H9 (cell line): ENCODE data around the gene UNC5A. TPM values are rescaled to one million over a fixed set of nuclear protein-coding genes. Genes with fewer than 3 reads are reported as not detected.

Experiments
- DNase-seq: peaks from one replicate; pipeline ENCODE4 v3.0.0-alpha.2; 2017
- H2AFZ ChIP-seq: one replicate; pipeline ENCODE4 v1.6.1; 2013; ENCODE audit warnings: mild to moderate bottlenecking, low read length, control low read depth, moderate library complexity
- H2AK5ac ChIP-seq: 2 replicates; pipeline ENCODE4 v1.6.1; 2013; ENCODE audit warnings: low read length, control low read depth, mixed read lengths; ENCODE audit not compliant: insufficient read length
- H2BK120ac ChIP-seq: one replicate; pipeline ENCODE4 v1.6.1; 2013; ENCODE audit warnings: low read depth, mild to moderate bottlenecking, low read length, control low read depth, inconsistent platforms; ENCODE audit not compliant: poor library complexity, severe bottlenecking
- H2BK12ac ChIP-seq: 2 replicates; pipeline ENCODE4 v1.6.1; 2013; ENCODE audit warnings: low read length, control low read depth, mixed read lengths, low read depth; ENCODE audit not compliant: insufficient read length
- H2BK15ac ChIP-seq: 2 replicates; pipeline ENCODE4 v1.6.1; 2013; ENCODE audit warnings: low read depth, low read length, control low read depth
- H2BK20ac ChIP-seq: one replicate; pipeline ENCODE4 v1.6.1; 2013; ENCODE audit warnings: low read depth, mild to moderate bottlenecking, low read length, control low read depth, inconsistent platforms; ENCODE audit not compliant: poor library complexity, severe bottlenecking
- H2BK5ac ChIP-seq: 2 replicates; pipeline ENCODE4 v1.6.1; 2013; ENCODE audit warnings: low read length, control low read depth, mixed read lengths; ENCODE audit not compliant: insufficient read length
- H3K14ac ChIP-seq: 2 replicates; pipeline ENCODE4 v1.6.1; 2013; ENCODE audit warnings: low read length, control low read depth; ENCODE audit not compliant: insufficient read depth
- H3K18ac ChIP-seq: 2 replicates; pipeline ENCODE4 v1.6.1; 2013; ENCODE audit warnings: low read depth, mild to moderate bottlenecking, mixed read lengths, low read length, control low read depth; ENCODE audit not compliant: insufficient read length
- H3K23ac ChIP-seq: 2 replicates; pipeline ENCODE4 v1.6.1; 2013; ENCODE audit warnings: low read length, control low read depth, mixed read lengths, low read depth; ENCODE audit not compliant: insufficient read length
- H3K23me2 ChIP-seq: 2 replicates; pipeline ENCODE4 v1.6.1; 2013; ENCODE audit warnings: low read depth, mild to moderate bottlenecking, mixed read lengths, low read length, control low read depth; ENCODE audit not compliant: insufficient read length, poor library complexity, severe bottlenecking
- H3K27ac ChIP-seq: 2 replicates; pipeline ENCODE4 v1.5.1; 2013; ENCODE audit warnings: low read length, control low read depth, mixed read lengths, low read depth; ENCODE audit not compliant: insufficient read length
- H3K27me3 ChIP-seq: 2 replicates; pipeline ENCODE4 v1.6.1; 2013; ENCODE audit warnings: low read length, control low read depth, inconsistent platforms; ENCODE audit not compliant: insufficient read depth
- H3K4ac ChIP-seq: 2 replicates; pipeline ENCODE4 v1.6.1; 2013; ENCODE audit warnings: low read depth, mild to moderate bottlenecking, control low read depth, inconsistent platforms, low read length, moderate library complexity
- H3K4me1 ChIP-seq: 2 replicates; pipeline ENCODE4 v1.6.1; 2013; ENCODE audit warnings: low read length, control low read depth, inconsistent platforms; ENCODE audit not compliant: insufficient read depth
- H3K4me2 ChIP-seq: 2 replicates; pipeline ENCODE4 v1.6.1; 2013; ENCODE audit warnings: low read length, control low read depth, mixed read lengths; ENCODE audit not compliant: insufficient read length, insufficient read depth
- H3K56ac ChIP-seq: 2 replicates; pipeline ENCODE4 v1.6.1; 2013; ENCODE audit warnings: low read depth, mild to moderate bottlenecking, mixed read lengths, low read length, control low read depth; ENCODE audit not compliant: insufficient read length
- H3K79me1 ChIP-seq: 2 replicates; pipeline ENCODE4 v1.6.1; 2013; ENCODE audit warnings: low read depth, mild to moderate bottlenecking, moderate library complexity, low read length, control low read depth, inconsistent platforms; ENCODE audit not compliant: insufficient read depth, poor library complexity, severe bottlenecking
- H3K79me2 ChIP-seq: 2 replicates; pipeline ENCODE4 v1.6.1; 2013; ENCODE audit warnings: low read length, control low read depth, inconsistent platforms; ENCODE audit not compliant: insufficient read depth
- H3K9ac ChIP-seq: 2 replicates; pipeline ENCODE4 v1.6.1; 2013; ENCODE audit warnings: low read length, control low read depth, mixed read lengths; ENCODE audit not compliant: insufficient read length; ENCODE audit errors: extremely low read depth
- H3K9me3 ChIP-seq: one replicate; pipeline ENCODE4 v1.6.1; 2013; ENCODE audit warnings: low read depth, low read length, inconsistent platforms; ENCODE audit not compliant: control insufficient read depth
- H3T11ph ChIP-seq: one replicate; pipeline ENCODE4 v1.6.1; 2013; ENCODE audit warnings: mild to moderate bottlenecking, low read length, control low read depth, inconsistent platforms
- H4K20me1 ChIP-seq: one replicate; pipeline ENCODE4 v1.6.1; 2013; ENCODE audit not compliant: control insufficient read depth, insufficient read length, insufficient read depth
- H4K5ac ChIP-seq: 2 replicates; pipeline ENCODE4 v1.6.1; 2013; ENCODE audit warnings: low read depth, mild to moderate bottlenecking, mixed read lengths, low read length, control low read depth; ENCODE audit not compliant: insufficient read length
- H4K8ac ChIP-seq: replicated peaks from 2 replicates; pipeline ENCODE4 v1.6.1; 2013; ENCODE audit warnings: low read length, control low read depth, mixed read lengths, low read depth; ENCODE audit not compliant: insufficient read length
- H4K91ac ChIP-seq: 2 replicates; pipeline ENCODE4 v1.6.1; 2013; ENCODE audit warnings: low read depth, mild to moderate bottlenecking, moderate library complexity, mixed read lengths, low read length, control low read depth; ENCODE audit not compliant: insufficient read length
- H3K27ac Mint-ChIP-seq, 3 experiments: 2 replicates in 2 of 3; 3 replicates in 1 of 3; pipeline ENCODE4 v1.8.0; 2020 to 2021; ENCODE audit warnings: mixed read lengths in 3 of 3, mild to moderate bottlenecking in 1 of 3, moderate library complexity in 1 of 3
- H3K27me3 Mint-ChIP-seq: 2 replicates; pipeline ENCODE4 v1.8.0; 2021; ENCODE audit warnings: low read depth, mild to moderate bottlenecking, moderate library complexity, mixed read lengths
- H3K36me3 Mint-ChIP-seq, 3 experiments: 2 replicates in 2 of 3; 3 replicates in 1 of 3; pipeline ENCODE4 v1.8.0; 2020 to 2021; ENCODE audit warnings: low read depth in 3 of 3, mixed read lengths in 3 of 3; ENCODE audit not compliant: insufficient read depth in 1 of 3
- H3K4me1 Mint-ChIP-seq, 2 experiments: 2 replicates each; pipeline ENCODE4 v1.8.0; 2020; ENCODE audit warnings: mixed read lengths in 2 of 2
- H3K4me3 Mint-ChIP-seq, 2 experiments: 2 replicates in 1 of 2; 3 replicates in 1 of 2; pipeline ENCODE4 v1.8.0; 2020 to 2021; ENCODE audit warnings: mild to moderate bottlenecking in 2 of 2, mixed read lengths in 2 of 2, moderate library complexity in 1 of 2
- H3K9me3 Mint-ChIP-seq, 2 experiments: 2 replicates in 1 of 2; 3 replicates in 1 of 2; pipeline ENCODE4 v1.8.0; 2020; ENCODE audit warnings: mild to moderate bottlenecking in 2 of 2, mixed read lengths in 2 of 2, moderate library complexity in 1 of 2
- WGBS: extraction: QIAGEN DNeasy Blood & Tissue Kit; methylation state at CpG from one replicate; pipeline ENCODE4 v1.1.7; 2013; ENCODE audit warnings: missing lambda C conversion rate, low lambda C conversion rate, mixed read lengths; ENCODE audit not compliant: insufficient read length; ENCODE audit errors: extremely low coverage; 5-methylcytosine and 5-hydroxymethylcytosine counted together
- total RNA-seq: library from RNA; stranded (reverse); gene quantifications from 2 replicates; pipeline ENCODE4 v1.2.1, GENCODE V29; 2021
- TF ChIP-seq, protein P1 (sequence below): fragments of 200-600 bp; sonication (generic); conservative IDR thresholded peaks from 3 replicates; pipeline ENCODE4 v1.8.0; 2021; ENCODE audit warnings: antibody characterized with exemption, mild to moderate bottlenecking

The UNC5A gene
- total RNA-seq, 1 experiment from 2014 or later: 4.4 TPM

DNA sequence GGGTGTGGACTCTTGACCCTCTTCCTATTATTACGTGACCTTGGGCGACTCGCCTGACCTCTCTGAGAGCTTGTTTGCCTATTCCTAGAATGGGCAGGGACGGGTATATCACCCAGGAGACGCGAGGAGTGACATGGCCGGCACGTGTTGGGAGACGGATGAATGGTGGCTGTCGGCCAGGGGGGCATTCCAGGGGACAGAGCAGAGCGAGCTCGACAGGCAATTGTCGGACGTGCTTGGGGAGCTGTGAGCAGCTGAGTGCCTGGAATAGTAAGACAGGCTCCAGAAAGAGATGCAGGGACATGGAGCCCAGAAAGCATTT lies 29.3 kb upstream of the UNC5A start:
- H3K4me3 Mint-ChIP-seq: no peak overlapping the region
- no peaks in the 10 kb centered on the region for H3K79me1 ChIP-seq
- H3K4me1 ChIP-seq: peaks cover 7% of the 10 kb centered on the region; the same call in 1 of the 2 replicates
- H2BK12ac ChIP-seq: no peak overlapping the region
- no peaks in the 10 kb centered on the region for H3K23me2 ChIP-seq
- H3K14ac ChIP-seq: no peak overlapping the region
- no peak overlapping the region for H3K18ac ChIP-seq
- H2AK5ac ChIP-seq: no peak overlapping the region
- no peaks in the 10 kb centered on the region for H4K20me1 ChIP-seq
- no peak overlapping the region for H4K8ac ChIP-seq
- TF ChIP-seq, protein P1, sequence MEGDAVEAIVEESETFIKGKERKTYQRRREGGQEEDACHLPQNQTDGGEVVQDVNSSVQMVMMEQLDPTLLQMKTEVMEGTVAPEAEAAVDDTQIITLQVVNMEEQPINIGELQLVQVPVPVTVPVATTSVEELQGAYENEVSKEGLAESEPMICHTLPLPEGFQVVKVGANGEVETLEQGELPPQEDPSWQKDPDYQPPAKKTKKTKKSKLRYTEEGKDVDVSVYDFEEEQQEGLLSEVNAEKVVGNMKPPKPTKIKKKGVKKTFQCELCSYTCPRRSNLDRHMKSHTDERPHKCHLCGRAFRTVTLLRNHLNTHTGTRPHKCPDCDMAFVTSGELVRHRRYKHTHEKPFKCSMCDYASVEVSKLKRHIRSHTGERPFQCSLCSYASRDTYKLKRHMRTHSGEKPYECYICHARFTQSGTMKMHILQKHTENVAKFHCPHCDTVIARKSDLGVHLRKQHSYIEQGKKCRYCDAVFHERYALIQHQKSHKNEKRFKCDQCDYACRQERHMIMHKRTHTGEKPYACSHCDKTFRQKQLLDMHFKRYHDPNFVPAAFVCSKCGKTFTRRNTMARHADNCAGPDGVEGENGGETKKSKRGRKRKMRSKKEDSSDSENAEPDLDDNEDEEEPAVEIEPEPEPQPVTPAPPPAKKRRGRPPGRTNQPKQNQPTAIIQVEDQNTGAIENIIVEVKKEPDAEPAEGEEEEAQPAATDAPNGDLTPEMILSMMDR: no peak
- H3K23ac ChIP-seq: no peak overlapping the region
- H2BK120ac ChIP-seq: no peak overlapping the region
- no peaks in the 10 kb centered on the region for H3K36me3 Mint-ChIP-seq
- no peaks in the 10 kb centered on the region for H3K9me3 Mint-ChIP-seq
- H3K79me2 ChIP-seq: no peaks in the 10 kb centered on the region
- peaks cover 15% of the 10 kb centered on the region for H3K27me3 Mint-ChIP-seq
- no peak overlapping the region for H2BK15ac ChIP-seq
- H3T11ph ChIP-seq: no peak overlapping the region
- WGBS: no CpG with 5 or more reads among the region's 14 CpGs
- peak overlapping the region in 1 of 3 experiments; percentile 77; a peak in 1 of 7 replicates for H3K27ac Mint-ChIP-seq
- DNase-seq: peak; percentile 20
- no peaks in the 10 kb centered on the region for H3K27me3 ChIP-seq
- H2AFZ ChIP-seq: no peak overlapping the region
- H3K4ac ChIP-seq: no peak overlapping the region
- no peak overlapping the region for H3K56ac ChIP-seq
- no peak overlapping the region for H4K5ac ChIP-seq
- no peak overlapping the region for H2BK5ac ChIP-seq
- H3K4me2 ChIP-seq: no peak overlapping the region
- peaks cover 19 to 29% of the 10 kb centered on the region in 2 experiments for H3K4me1 Mint-ChIP-seq
- no peaks in the 10 kb centered on the region for H3K9me3 ChIP-seq
- no peak overlapping the region for H3K9ac ChIP-seq
- no peak overlapping the region for H4K91ac ChIP-seq
- no peak overlapping the region for H3K27ac ChIP-seq
- no peak overlapping the region for H2BK20ac ChIP-seq
